HAP-1 (cell line): ENCODE data around the gene CCNQ.

Experiments used
- DNase-seq, 2 experiments: peaks; one replicate each; pipeline ENCODE4 v3.0.0-alpha.2; 2016 to 2020; ENCODE audit warnings: low spot score in 2 of 2
- H3K27me3 ChIP-seq: fragments of 250-450 bp; sonication (Bioruptor Pico); 2 replicates; pipeline ENCODE4 v1.5.1; 2020; ENCODE audit warnings: low read depth, mild to moderate bottlenecking, moderate library complexity
- H3K36me3 ChIP-seq: fragments of 250-450 bp; sonication (Bioruptor Pico); replicated peaks from 2 replicates; pipeline ENCODE4 v1.5.1; 2020; ENCODE audit warnings: mild to moderate bottlenecking
- H3K4me1 ChIP-seq: fragments of 250-450 bp; sonication (Bioruptor Pico); 2 replicates; pipeline ENCODE4 v1.5.1; 2020; ENCODE audit warnings: mild to moderate bottlenecking
- H3K4me3 ChIP-seq: fragments of 250-450 bp; sonication (Bioruptor Pico); 2 replicates; pipeline ENCODE4 v1.5.1; 2020; ENCODE audit warnings: mild to moderate bottlenecking, moderate library complexity
- H3K9me3 ChIP-seq: fragments of 250-450 bp; sonication (Bioruptor Pico); 2 replicates; pipeline ENCODE4 v1.5.1; 2020; ENCODE audit warnings: mild to moderate bottlenecking, moderate library complexity
- in situ Hi-C: fragments of 300-500 bp; cut with MboI; formaldehyde crosslinking; loops from 3 replicates; pipeline ENCODE4 v1.14.3; 2020; ENCODE audit warnings: low sequenced_read_pairs, inconsistent platforms, mixed read lengths

Gene CCNQ

GRCh38 chrX:153633048-153633447, 34.1 kb upstream of the CCNQ start:
- H3K9me3 ChIP-seq: peaks cover 4% of the 10 kb centered on the region; the same call in 1 of the 2 replicates
- H3K36me3 ChIP-seq: no peaks in the 10 kb centered on the region
- DNase-seq: no peak
- no peak overlapping the region for H3K4me3 ChIP-seq
- no peaks in the 10 kb centered on the region for H3K4me1 ChIP-seq
- in situ Hi-C loops: no loop called here
- H3K27me3 ChIP-seq: no peaks in the 10 kb centered on the region

GRCh38 chrX:153632595-153632946, 33.6 kb upstream of the CCNQ start:
- Histone ChIP-seq H3K9me3 (peaks cover 4% of the 10 kb centered on the region; the same call in 1 of the 2 replicates), H3K27me3 (no peaks in the 10 kb centered on the region)
- in situ Hi-C loops: no loop called here

GRCh38 chrX:153631907-153632594, 33.1 kb upstream of the CCNQ start:
- Histone ChIP-seq H3K36me3 (no peaks in the 10 kb centered on the region), H3K9me3 (peaks cover 4% of the 10 kb centered on the region; the same call in 1 of the 2 replicates), H3K27me3 (no peaks in the 10 kb centered on the region), H3K4me3 (no peak overlapping the region), H3K4me1 (no peaks in the 10 kb centered on the region)
- in situ Hi-C loops: no loop called here
- DNase-seq: no peak

More at GRCh38 chrX:153632595-153632946, 33.6 kb upstream of the CCNQ start:
- Histone ChIP-seq H3K4me1 (no peaks in the 10 kb centered on the region), H3K36me3 (no peaks in the 10 kb centered on the region), H3K4me3 (no peak overlapping the region)
- no peak for DNase-seq

- Histone ChIP-seq H3K9me3 (peaks cover 4% of the 10 kb centered on the region; the same call in 1 of the 2 replicates), H3K4me1 (no peaks in the 10 kb centered on the region), H3K4me3 (no peak overlapping the region), H3K36me3 (no peaks in the 10 kb centered on the region), H3K27me3 (no peaks in the 10 kb centered on the region)
- no peak for DNase-seq
- in situ Hi-C loops: no loop called here
These were observed 32.4 kb upstream of the CCNQ start for GRCh38 chrX:153631346-153631745.

GRCh38 chrX:153628665-153629064, 29.7 kb upstream of the CCNQ start:
- Histone ChIP-seq H3K4me3 (no peak overlapping the region), H3K9me3 (peaks cover 4% of the 10 kb centered on the region; the same call in 1 of the 2 replicates), H3K36me3 (no peaks in the 10 kb centered on the region), H3K27me3 (no peaks in the 10 kb centered on the region), H3K4me1 (no peaks in the 10 kb centered on the region)
- no peak for DNase-seq
- in situ Hi-C loops: no loop called here

GRCh38 chrX:153628129-153628528, 29.2 kb upstream of the CCNQ start:
- in situ Hi-C loops: no loop called here
- H3K36me3 ChIP-seq: no peaks in the 10 kb centered on the region
- DNase-seq: no peak
- no peak overlapping the region for H3K4me3 ChIP-seq
- no peaks in the 10 kb centered on the region for H3K27me3 ChIP-seq
- H3K9me3 ChIP-seq: peaks cover 4% of the 10 kb centered on the region; the same call in 1 of the 2 replicates
- no peaks in the 10 kb centered on the region for H3K4me1 ChIP-seq

GRCh38 chrX:153627675-153628111, 28.8 kb upstream of the CCNQ start:
- H3K36me3 ChIP-seq: no peaks in the 10 kb centered on the region
- H3K4me1 ChIP-seq: no peaks in the 10 kb centered on the region
- in situ Hi-C loops: no loop called here
- no peaks in the 10 kb centered on the region for H3K27me3 ChIP-seq
- no peak overlapping the region for H3K4me3 ChIP-seq
- DNase-seq: no peak
- peaks cover 4% of the 10 kb centered on the region; the same call in 1 of the 2 replicates for H3K9me3 ChIP-seq

GRCh38 chrX:153626863-153627674, 28.1 kb upstream of the CCNQ start:
- H3K4me1 ChIP-seq: no peaks in the 10 kb centered on the region
- no peak for DNase-seq
- no peak overlapping the region for H3K4me3 ChIP-seq
- peaks cover 4% of the 10 kb centered on the region; the same call in 1 of the 2 replicates for H3K9me3 ChIP-seq
- peaks cover 3% of the 10 kb centered on the region for H3K27me3 ChIP-seq
- no peaks in the 10 kb centered on the region for H3K36me3 ChIP-seq
- in situ Hi-C loops: no loop called here

- no peak for DNase-seq
- no peak overlapping the region for H3K4me3 ChIP-seq
- H3K9me3 ChIP-seq: peaks cover 6% of the 10 kb centered on the region; the same call in 1 of the 2 replicates
- peaks cover 11% of the 10 kb centered on the region for H3K27me3 ChIP-seq
- H3K36me3 ChIP-seq: no peaks in the 10 kb centered on the region
- in situ Hi-C loops: no loop called here
- H3K4me1 ChIP-seq: no peaks in the 10 kb centered on the region
These were observed 27.2 kb upstream of the CCNQ start for GRCh38 chrX:153626025-153626633.

- H3K9me3 ChIP-seq: 0 out of 2 replicates have a peak, but pooled peaks cover 2% of the 10 kb centered on the region
- in situ Hi-C loops: no loop called here
- no peak overlapping the region for H3K4me3 ChIP-seq
- peaks cover 11% of the 10 kb centered on the region for H3K27me3 ChIP-seq
- no peaks in the 10 kb centered on the region for H3K4me1 ChIP-seq
- no peaks in the 10 kb centered on the region for H3K36me3 ChIP-seq
- DNase-seq: no peak
These were observed 26.5 kb upstream of the CCNQ start for GRCh38 chrX:153625271-153626024.

- no peak for DNase-seq
- Histone ChIP-seq H3K4me1 (no peaks in the 10 kb centered on the region), H3K36me3 (no peaks in the 10 kb centered on the region), H3K9me3 (0 out of 2 replicates have a peak, but pooled peaks cover 2% of the 10 kb centered on the region), H3K4me3 (no peak overlapping the region), H3K27me3 (peaks cover 11% of the 10 kb centered on the region)
- in situ Hi-C loops: no loop called here
These were observed 25.5 kb upstream of the CCNQ start for GRCh38 chrX:153624196-153625091.

GRCh38 chrX:153623310-153624029, 24.5 kb upstream of the CCNQ start:
- in situ Hi-C loops: no loop called here
- H3K4me1 ChIP-seq: no peaks in the 10 kb centered on the region
- H3K36me3 ChIP-seq: no peaks in the 10 kb centered on the region
- DNase-seq: no peak
- H3K9me3 ChIP-seq: 0 out of 2 replicates have a peak, but pooled peaks cover 2% of the 10 kb centered on the region
- no peak overlapping the region for H3K4me3 ChIP-seq
- peaks cover 14% of the 10 kb centered on the region for H3K27me3 ChIP-seq
